ENCODE results near the gene MYH16.
"Not testable (repeated sequence)": the region's sequence is repeated elsewhere in the genome, so short reads cannot be mapped to it uniquely, and the experiment has no call there.

The MYH16 gene

DNA sequence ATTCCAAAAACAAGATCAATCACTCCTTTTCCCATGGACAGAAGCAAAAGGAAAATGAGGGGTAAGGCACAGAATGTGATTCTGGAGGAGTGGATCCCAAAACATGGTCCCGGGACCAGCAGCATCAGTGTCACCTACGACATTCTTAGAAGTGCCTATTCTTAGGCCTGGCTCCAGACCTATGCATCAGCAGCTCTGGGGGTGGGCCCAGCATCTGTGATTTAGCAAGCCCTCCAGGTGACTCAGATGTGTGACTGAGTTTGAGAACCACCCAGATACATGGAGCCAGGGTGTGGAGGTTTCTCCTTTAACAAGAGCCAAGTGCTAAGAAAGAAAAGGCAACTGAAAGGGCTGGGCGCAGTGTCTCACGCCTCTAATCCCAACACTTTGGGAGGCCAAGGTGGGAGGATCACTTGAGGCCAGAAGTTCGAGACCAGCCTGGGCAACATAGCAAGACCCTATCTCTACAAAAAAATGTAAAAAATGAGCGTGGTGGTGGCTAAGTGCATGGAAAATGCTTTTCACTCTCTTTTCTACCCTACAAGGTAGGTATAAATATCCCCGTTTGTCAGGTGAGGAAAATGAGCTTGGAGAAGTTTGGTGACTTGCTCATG is 35.9 kb downstream of the MYH16 start:
- no peak for DNase-seq

DNA sequence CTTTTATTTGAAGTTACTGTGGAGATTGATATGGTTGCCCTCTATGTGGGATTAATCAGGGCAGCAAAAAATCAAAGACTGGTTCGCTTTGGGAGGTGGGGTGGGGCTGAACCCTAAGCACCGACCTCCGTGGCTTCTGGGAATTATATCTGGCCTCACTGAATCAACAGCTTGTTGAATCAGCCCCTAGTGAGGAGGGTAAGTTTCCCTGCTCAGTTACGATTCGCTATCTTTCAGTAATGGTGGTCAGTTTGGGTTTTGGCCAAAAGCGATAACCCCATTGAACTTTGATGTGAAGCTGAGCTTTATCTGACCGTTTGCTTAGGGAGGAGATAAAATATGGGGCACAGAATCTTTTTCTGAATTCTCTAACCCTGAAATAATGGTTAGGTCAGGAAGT is 36.5 kb downstream of the MYH16 start:
- no peak for DNase-seq

DNA sequence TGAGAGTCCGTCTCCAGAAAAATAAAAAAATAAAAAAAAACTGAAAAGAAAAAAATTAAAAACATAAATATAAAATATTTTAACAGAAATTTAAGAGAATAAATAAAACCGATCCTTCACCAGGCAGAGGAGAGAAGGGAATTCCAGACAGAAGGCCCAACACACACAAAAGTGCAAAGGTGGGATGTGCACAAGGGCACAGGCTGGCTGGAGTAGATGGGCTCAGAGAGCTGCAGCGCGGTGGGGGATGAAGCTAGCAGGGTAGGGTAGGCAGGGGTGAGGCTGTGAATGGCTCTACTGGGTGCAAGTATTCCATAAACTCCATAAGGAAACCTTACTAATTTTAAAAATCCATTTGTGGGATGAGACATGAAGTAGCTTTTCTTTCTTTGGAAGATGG is 37.4 kb downstream of the MYH16 start:
- DNase-seq: no peak

DNA sequence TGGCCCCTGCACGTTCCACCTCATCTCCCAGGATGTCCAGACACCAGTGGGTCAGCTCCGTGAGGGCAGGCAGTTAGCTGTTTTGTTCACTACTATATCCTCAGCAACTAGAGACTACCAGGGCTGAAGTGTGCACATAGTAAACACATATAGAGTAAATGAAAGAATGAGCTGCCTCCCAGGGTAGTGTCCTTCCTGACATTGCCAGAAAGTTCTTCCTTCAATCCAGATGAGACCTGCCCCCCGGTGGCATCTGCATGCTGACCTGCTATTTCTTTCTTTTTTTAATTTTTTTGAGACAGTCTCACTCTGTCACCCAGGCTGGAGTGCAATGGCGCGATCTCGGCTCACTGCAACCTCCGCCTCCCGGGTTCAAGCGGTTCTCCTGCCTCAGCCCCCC is 39.1 kb downstream of the MYH16 start:
- no peak for DNase-seq

DNA sequence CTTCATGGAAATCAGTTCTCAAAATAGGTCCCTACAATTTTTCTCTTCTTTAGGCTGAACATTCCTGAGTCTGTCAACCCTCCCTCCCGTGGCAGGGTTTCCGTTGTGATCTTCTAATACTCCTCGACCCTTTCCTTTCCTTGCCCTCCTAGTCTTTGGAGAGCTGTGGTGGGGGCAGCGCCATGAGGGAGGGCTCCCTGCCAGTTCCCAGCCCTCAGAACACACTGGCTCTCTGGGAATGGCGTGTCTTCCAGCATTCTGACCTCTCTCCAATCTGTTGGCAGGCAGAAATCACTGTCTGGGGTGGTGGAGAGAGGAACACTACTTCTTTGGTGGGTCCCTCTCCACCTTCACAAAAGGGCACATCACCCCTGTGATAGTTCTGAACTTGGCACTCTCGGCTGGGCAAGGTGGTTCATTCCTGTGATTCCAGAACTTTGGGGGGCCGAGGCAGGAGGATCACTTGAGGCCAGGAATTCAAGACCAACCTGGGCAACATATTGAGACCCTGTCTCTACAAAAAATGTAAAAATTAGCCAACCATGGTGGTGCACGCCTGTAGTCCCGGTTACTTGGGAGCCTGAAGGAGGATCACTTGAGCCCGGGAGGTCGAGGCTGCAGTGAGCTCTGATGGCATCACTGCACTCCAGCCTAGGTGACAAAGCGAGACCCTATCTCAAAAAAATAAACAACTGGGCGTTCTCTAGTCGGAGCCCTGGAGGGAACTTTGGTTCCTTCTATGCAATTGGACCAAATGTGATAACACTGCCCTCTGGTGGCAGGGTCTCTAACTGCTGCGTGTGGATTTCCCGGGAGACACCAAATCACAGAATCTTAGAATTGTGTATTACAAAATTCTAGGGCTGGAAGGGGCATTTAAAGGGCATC is 39.9 kb downstream of the MYH16 start:
- DNase-seq: peak; percentile 53 to 75

DNA sequence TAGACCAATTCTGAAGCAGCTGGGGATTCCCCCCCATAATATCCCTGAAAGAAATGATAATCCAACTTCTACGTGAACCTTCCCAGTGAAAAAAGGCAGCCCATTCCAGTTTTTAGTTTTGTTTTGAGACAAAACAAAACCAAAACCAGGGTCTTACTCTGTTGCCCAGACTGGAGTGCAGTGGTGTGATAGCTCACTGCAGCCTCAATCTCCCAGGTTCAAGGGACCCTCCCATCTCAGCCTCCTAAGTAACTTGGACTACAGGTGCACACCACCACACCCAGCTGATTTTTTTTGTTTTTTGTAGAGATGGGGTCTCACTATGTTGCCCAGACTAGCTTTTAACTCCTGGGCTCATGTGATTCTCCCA is 40.5 kb downstream of the MYH16 start:
- no peak for DNase-seq

DNA sequence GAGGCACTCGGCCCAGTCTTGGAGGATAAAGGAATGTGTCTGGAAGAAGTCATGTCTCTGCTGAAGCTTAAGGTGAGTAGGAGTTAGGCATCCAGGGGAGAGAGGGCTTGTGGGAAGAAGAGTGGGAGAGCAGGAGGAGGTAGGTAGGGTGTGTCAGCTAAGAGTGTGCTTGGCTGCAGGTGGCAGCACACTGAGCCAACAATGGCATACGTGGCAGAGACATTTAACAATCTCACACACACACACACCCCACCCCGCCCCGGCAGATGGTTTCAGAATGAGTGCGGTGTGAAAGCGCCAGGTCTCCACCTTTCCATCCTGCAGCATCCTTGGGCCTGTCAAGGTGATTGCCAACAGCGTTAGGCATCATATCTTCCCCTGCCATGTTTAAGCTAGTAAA is 41.9 kb downstream of the MYH16 start:
- no peak for DNase-seq

DNA sequence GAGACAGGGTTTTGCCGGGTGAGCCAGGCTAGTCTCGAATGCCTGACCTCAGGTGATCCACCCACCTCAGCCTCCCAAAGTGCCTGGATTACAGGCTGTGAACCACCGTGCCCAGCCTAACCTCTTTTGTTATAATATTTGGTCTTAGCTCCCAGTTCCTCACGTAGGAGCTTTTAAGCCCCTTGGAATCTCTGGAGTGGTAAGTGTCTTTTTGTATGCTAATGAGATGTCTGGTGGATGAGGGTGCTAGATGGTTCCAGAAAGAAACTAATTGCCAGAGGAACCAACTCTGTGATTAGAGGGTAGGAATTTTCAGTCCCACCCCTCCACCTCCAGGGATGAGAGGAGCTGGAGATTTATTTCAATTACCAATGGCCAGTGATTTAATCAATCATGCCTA is 47.7 kb downstream of the MYH16 start:
- no peak for DNase-seq

DNA sequence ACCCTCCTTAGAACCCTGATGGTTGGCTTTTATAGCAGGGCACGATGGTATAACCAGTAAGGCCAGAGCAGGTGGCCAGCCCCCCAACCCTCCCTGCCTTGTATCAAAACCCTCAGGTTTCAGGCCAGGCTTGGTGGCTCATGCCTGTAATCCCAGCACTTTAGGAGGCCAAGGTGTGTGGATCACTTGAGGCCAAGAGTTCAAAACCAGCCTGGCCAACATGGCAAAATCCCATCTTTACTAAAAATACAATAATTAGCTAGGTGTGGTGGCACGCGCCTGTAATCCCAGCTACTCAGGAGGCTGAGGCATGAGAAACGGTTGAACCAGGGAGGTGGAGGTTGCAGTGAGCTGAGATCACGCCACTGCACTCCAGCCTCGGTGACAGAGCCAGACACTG is 50.0 kb downstream of the MYH16 start:
- DNase-seq: not testable (repeated sequence)

DNA sequence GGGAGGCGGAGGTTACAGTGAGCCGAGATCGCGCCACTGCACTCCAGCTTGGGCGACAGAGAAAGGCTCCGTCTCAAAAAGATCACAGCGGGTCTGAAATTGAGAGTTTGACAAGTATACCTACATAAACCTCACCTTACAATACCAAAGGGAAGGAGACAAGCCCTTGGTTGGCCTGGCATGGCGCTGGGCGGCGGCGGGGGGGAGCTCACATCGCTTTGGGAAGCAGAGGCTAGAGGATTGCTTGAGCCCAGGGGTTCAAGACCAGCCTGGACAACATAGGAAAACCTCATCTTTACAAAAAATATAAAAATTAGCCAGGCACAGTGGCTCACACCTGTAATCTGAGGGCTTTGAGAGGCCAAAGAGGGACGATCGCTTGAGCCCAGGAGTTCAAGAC is 51.9 kb downstream of the MYH16 start:
- no peak for DNase-seq

DNA sequence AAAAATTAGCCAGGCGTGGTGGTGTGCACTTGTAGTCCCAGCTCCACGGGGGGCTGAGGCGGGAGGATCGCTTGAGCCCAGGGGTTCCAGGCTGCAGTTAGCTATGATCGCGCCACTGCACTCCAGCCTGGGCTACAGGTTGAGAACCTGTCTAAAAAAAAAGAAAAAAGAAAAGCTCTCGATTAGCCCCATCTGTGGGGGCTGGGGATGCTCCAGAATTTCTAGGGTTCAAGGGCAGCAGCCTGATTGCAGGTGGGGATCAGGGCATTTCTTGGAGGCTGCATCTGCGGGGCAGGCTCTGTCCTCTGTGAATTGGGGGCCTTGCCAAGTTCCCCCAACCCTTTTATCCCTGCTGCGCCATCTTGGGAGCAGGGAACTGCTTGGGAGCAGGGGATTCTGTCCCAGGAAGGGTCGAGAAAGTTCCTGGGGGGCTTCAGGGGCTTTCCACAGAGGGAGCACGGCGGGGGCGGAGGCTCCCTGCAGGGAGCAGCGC is 52.4 kb downstream of the MYH16 start:
- no peak for DNase-seq

DNA sequence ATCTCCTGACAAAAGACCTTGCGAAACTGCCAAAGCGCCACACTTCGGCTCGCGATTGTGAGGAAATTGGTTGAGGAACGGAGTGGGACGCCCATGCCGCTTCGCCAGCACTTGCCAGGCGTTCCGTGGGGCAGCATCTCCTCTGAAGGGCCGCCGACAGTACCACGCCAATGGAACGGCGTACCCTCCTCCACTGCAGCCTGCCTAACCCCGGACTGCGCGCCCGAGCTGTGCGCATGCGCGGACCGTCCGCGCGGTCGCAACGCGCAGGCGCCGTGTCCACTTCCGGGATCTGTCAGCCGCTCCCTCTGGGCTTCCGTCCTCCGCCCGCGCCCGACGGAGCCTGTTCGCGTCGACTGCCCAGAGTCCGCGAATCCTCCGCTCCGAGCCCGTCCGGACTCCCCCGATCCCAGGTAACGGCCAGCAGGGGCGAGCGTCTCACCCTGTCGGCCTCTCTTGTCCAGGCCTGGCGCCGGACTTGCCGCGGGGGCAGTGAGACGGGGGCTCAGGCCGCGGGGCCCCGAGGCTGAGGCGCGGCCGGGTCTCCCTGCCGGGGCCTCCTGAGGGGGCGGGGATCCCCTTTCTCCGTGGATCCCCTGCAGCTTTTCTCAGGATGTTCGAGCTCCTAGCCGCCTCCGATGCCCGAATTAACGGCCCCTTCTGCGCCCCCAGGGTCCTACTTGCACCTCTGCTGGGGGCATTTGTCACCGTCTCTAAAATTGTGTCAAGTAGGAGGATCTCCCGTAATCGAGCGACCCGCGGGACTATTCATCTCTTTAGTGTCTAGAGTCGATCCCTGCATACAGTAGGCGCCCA is 53.2 kb downstream of the MYH16 start, which contains the start of gene ARPC1A:
Gene ARPC1A (plus strand): TSS at position 307 of the 816 bp plus-strand sequence. CDS start 7,456 bp downstream, outside the sequence.
- DNase-seq: peak; percentile 92 to 94

DNA sequence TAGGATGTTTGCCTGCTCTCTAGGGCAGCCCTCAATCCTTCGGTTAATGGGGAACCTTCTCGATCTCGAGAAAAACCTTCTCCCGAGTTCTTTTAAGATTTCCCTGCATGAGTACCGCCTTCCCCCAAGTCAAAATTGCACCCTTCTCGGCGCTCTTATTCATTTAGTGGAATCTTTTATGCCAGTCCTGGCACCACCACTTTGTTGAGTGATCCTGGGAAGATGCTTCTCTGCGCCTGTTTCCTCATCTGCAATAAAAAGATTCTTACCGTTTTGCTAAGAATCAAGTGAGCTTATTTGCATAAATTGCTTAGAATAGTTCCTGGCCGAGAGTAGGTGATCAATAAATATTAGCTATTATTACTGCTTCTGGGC is 53.8 kb downstream of the MYH16 start:
- no peak for DNase-seq

DNA sequence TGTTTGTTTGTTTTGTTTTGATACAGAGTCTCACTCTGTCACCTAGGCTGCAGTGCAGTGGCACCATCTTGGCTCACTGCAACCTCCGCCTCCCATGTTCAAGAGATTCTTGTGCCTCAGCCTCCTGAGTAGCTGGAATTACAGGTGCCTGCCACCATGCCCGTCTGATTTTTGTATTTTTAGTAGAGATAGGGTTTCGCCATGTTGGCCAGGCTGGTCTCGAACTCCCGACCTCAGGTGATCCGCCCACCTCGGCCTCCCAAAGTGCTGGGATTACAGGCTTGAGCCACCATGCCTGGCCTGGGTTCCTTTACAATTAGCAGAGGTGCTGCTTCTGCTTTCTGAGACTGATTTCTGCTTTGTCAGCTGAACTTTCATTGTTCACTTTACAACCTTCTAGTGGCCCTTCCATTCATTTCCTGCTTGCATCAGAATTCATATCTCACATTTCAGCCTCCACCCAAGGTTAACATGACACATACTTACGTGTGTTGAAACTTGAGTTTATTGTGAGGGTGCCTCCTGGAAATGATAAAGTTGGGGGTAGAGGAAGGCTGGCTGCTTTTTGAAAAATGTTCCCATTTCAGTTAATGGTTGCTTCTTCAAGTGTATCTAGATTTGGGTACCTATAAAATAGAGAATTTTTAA is 57.8 kb downstream of the MYH16 start:
- DNase-seq: peak; percentile 14 to 20

DNA sequence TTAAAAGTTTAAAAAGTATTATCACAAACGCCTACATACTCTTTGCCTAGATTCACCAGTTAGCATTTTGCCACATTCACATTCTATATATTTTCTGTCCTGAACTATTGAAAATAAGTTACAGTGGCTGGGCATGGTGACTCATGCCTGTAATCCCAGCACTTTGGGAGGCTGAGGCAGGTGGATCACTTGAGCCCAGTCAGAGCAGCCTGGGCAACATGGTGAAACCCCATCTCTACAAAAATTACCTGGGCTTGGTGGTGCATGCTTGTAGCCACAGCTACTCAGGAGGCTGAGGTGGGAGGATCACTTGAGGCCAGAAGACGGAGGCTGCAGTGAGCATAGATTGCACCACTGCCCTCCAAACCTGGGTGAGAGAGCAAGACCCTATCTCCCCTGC is 58.4 kb downstream of the MYH16 start:
- DNase-seq: no peak

DNA sequence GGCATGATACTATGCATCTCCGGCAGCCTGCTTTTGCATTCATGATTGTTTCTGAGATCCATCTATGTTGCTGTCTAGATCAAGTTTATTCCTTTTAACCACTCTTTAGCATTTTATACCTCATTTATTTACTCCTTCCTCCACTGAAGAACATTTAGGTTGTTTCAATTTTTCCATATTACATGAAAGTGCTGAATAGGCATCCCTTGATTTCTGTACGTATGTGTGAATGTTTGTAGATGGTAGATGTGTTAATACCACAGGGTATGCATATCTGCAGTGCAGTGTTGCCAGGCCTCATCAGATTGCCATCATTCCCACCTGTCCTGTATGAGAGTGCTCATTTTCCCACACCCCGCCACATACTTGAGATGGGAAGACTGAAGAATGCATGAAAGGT is 67.0 kb downstream of the MYH16 start:
- DNase-seq: no peak

DNA sequence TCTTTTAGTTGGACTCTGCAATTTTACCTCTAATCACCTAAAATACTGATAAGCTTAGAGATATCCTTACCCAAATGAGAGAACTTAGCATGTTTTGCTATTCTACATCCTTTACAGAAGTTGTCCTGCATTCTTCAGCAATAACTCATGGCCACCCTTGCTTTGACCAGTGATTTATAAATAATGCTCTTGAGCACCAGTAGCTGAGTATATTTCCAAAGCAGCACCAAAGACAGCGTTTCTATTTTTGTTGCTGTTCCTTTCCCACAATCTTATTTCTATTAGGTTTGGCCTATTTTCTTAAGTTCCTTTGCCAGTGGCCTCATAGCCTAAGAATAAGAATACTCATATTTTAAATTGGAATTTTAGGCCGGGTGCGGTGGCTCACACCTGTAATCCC is 68.0 kb downstream of the MYH16 start:
- DNase-seq: no peak

DNA sequence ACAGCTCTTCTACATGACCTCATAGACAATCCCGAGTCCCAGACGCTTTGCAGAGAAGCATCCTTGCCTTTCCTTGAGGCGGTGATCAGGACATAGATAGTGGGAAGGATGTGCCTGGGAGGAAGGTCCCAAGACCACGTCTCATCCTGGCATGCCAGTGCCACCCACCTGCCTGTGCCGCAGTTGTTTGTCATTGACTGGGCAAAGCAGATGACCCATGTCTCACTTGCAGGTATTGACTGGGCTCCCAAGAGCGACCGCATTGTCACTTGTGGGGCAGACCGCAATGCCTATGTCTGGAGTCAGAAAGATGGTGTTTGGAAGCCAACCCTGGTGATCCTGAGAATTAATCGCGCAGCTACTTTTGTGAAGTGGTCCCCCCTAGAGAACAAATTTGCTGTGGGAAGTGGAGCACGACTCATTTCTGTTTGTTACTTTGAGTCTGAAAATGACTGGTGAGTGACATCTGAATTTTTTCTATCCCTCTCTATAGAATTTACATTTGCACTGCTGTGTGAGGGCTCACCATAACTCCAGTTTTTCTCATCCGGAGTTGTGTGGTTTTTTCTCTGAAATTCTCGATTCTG is 71.5 kb downstream of the MYH16 start:
- no peak for DNase-seq

DNA sequence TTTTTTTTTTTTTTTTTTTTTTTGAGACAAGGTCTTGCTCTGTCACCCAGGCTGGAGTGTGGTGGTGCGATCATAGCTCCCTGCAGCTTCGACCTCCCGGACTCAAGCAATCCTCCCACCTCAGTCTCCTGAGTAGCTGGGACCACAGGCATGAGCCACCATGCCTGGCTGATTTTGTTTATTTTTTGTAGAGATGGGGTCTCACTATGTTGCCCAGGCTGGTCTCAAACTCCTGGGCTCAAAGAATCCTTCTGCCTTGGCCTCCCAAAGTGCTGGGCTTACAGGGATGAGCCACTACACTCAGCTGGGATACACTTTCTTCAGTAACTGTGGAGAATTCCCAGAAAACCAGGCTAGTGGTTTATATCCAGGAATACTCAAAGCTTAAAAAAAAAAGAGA is 78.0 kb downstream of the MYH16 start:
- DNase-seq: not testable (repeated sequence)

DNA sequence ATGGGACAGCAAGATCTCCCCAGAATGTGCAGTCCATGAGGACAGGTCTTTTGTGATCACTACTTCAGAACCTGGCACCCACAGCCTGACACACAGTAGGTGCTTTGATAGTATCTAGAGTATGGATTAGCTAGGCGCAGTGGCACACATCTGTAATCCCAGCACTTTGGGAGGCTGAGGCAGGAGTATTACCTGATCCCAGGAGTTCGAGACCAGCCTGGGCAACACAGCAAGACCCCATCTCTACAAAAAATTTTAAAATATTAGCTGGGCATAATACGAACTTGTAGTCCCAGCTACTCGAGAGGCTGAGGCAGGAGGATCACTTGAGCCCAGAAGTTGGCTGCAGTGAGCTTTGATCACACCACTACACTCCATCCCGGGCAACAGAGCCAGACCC is 79.6 kb downstream of the MYH16 start:
- DNase-seq: no peak

DNA sequence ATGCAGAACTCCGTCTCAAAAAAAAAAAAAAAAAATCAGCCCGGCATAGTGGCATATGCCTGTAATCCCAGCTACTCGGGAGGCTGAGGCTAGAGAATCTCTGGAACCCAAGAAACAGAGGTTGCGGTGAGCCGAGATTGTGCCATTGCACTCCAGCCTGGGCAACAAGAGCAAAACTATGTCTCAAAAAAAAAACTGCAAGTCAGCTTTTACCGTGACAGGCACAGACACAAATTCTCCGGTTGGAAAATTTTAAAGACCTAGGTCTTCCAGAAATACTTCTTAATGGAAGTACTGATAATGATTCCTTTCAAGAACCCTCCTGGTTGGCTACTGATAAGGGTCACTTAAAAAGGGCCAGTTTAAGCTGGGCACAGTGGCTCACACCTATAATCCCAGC is 82.5 kb downstream of the MYH16 start:
- DNase-seq: no peak

DNA sequence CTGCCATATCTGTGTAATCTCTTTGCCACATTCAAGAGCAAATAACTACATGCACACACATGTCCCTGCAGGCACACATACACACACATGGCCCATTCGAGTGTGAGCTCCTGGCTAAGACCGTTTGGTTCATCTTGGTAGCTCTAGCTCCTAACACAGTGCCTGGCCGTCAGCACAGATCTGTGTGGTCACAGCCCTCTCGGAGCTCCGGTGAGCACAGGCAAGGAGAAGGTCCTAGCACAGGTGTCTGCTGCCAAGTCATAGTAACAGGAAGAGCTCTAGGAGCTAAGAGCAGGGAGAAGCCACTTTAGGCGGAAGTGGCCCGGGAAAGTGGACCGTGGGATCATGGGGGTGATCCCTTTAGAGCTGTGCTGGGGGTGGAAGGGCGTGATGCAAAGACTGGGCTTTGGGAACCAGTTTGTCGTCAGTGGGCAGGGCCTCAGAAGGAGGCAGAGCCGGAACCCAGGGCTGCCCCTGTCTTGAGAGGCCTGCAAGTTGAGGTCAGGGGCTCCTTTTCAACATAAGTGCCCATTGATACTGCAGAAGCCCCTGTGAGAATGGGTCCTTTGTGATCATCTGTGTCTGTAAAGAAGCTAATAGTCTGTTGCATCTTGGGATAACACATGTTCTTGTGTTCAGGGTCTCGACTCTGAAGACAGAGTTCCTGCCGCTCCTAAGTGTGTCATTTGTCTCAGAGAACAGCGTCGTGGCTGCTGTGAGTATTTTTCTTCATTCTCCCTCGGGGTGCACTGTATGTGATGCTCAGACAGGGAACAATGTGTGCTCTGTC is 85.3 kb downstream of the MYH16 start:
- DNase-seq: no peak
